Neural progenitor cell (in vitro differentiated cells): ENCODE results near the gene CYP2C19. TPM values are rescaled to one million over a fixed set of nuclear protein-coding genes. Genes with fewer than 3 reads are reported as not detected.
A peak's percentile ranks its signal among the peaks of the same experiment; 100 is the strongest.
"Not testable (repeated sequence)": the region's sequence is repeated elsewhere in the genome, so short reads cannot be mapped to it uniquely, and the experiment has no call there.

Experiments
- DNase-seq: peaks from one replicate; pipeline ENCODE4 v3.0.0-alpha.2; 2016; ENCODE audit warnings: low spot score
- H2AFZ ChIP-seq: fragments of 200-600 bp; sonication (generic); replicated peaks from 2 replicates; pipeline ENCODE4 v1.6.1; 2016; ENCODE audit warnings: antibody characterized with exemption
- H3F3A ChIP-seq: fragments of 200-600 bp; sonication (generic); 2 replicates; pipeline ENCODE4 v1.6.1; 2016; ENCODE audit warnings: antibody characterized with exemption, low read depth
- H3K27ac ChIP-seq: fragments of 200-600 bp; sonication (generic); 2 replicates; pipeline ENCODE4 v1.5.1; 2016; ENCODE audit warnings: mild to moderate bottlenecking
- H3K27me3 ChIP-seq: fragments of 200-600 bp; sonication (generic); 2 replicates; pipeline ENCODE4 v1.6.1; 2016; ENCODE audit warnings: mild to moderate bottlenecking, moderate library complexity
- H3K36me3 ChIP-seq: fragments of 200-600 bp; sonication (generic); 2 replicates; pipeline ENCODE4 v1.5.1; 2016
- H3K4me1 ChIP-seq: fragments of 200-600 bp; sonication (generic); 2 replicates; pipeline ENCODE4 v1.6.1; 2016; ENCODE audit warnings: mixed run types
- H3K4me2 ChIP-seq: fragments of 200-600 bp; sonication (generic); 2 replicates; pipeline ENCODE4 v1.6.1; 2016
- H3K4me3 ChIP-seq: fragments of 200-600 bp; sonication (generic); 2 replicates; pipeline ENCODE4 v1.5.1; 2016
- H3K79me2 ChIP-seq: fragments of 200-600 bp; sonication (generic); 2 replicates; pipeline ENCODE4 v1.6.1; 2016; ENCODE audit warnings: low read depth
- H3K9ac ChIP-seq: fragments of 200-600 bp; sonication (generic); 2 replicates; pipeline ENCODE4 v1.6.1; 2016
- H3K9me3 ChIP-seq: fragments of 200-600 bp; sonication (generic); 2 replicates; pipeline ENCODE4 v1.5.1; 2016; ENCODE audit warnings: low read depth
- H4K20me1 ChIP-seq: fragments of 200-600 bp; sonication (generic); 2 replicates; pipeline ENCODE4 v1.6.1; 2016; ENCODE audit warnings: low read depth
- H3K27ac Mint-ChIP-seq: 3 replicates; pipeline ENCODE4 v1.8.0; 2021; ENCODE audit warnings: mixed read lengths
- H3K27me3 Mint-ChIP-seq: 2 replicates; pipeline ENCODE4 v1.8.0; 2022; ENCODE audit warnings: low read depth, mild to moderate bottlenecking, inconsistent platforms, moderate library complexity, mixed read lengths; ENCODE audit not compliant: insufficient read depth
- H3K36me3 Mint-ChIP-seq: 3 replicates; pipeline ENCODE4 v1.8.0; 2021; ENCODE audit warnings: mixed read lengths
- H3K4me1 Mint-ChIP-seq: 3 replicates; pipeline ENCODE4 v1.8.0; 2021; ENCODE audit warnings: mixed read lengths
- H3K4me3 Mint-ChIP-seq: 3 replicates; pipeline ENCODE4 v1.8.0; 2021; ENCODE audit warnings: mild to moderate bottlenecking, moderate library complexity, mixed read lengths
- H3K9me3 Mint-ChIP-seq: 3 replicates; pipeline ENCODE4 v1.8.0; 2020; ENCODE audit warnings: mixed read lengths
- CTCF ChIP-seq: fragments of 200-600 bp; sonication (generic); IDR thresholded peaks from 2 replicates; pipeline ENCODE4 v1.5.1; 2017; ENCODE audit warnings: antibody characterized with exemption, mild to moderate bottlenecking
- EZH2 ChIP-seq: fragments of 200-600 bp; sonication (generic); IDR thresholded peaks from 2 replicates; pipeline ENCODE4 v1.6.1; 2017; ENCODE audit warnings: antibody characterized with exemption, mild to moderate bottlenecking, moderate library complexity
- EZH2phosphoT487 ChIP-seq: fragments of 200-600 bp; sonication (generic); IDR thresholded peaks from 2 replicates; pipeline ENCODE4 v1.6.1; 2017; ENCODE audit warnings: antibody characterized with exemption
- total RNA-seq: library from RNA; depleted of rRNA; stranded (reverse); fragments of >200 nt; gene quantifications from 2 replicates; pipeline ENCODE4 v1.2.3, GENCODE V29; 2015; ENCODE audit warnings: low replicate concordance

The CYP2C19 gene
- total RNA-seq, 1 donor from 2014 or later: not detected

GRCh38 chr10:94747137-94747536 is 15.3 kb upstream of the CYP2C19 start:
- no peak overlapping the region for H3K9ac ChIP-seq
- H3K4me3 ChIP-seq: no peak overlapping the region
- no peaks in the 10 kb centered on the region for H3K36me3 ChIP-seq
- no peak overlapping the region for H3K4me3 Mint-ChIP-seq
- no peak overlapping the region for H3K27ac Mint-ChIP-seq
- DNase-seq: no peak
- no peaks in the 10 kb centered on the region for H3K9me3 ChIP-seq
- no peaks in the 10 kb centered on the region for H3K4me1 Mint-ChIP-seq
- no peaks in the 10 kb centered on the region for H3K27me3 Mint-ChIP-seq
- H3K27me3 ChIP-seq: no peaks in the 10 kb centered on the region
- H3K4me2 ChIP-seq: no peak overlapping the region
- H3K4me1 ChIP-seq: no peaks in the 10 kb centered on the region
- H2AFZ ChIP-seq: no peak overlapping the region
- no peaks in the 10 kb centered on the region for H3K79me2 ChIP-seq
- no peaks in the 10 kb centered on the region for H4K20me1 ChIP-seq
- TF ChIP-seq EZH2phosphoT487 (no peak), EZH2 (no peak), CTCF (no peak)
- H3K9me3 Mint-ChIP-seq: peaks cover 8% of the 10 kb centered on the region
- H3K36me3 Mint-ChIP-seq: no peaks in the 10 kb centered on the region
- no peaks in the 10 kb centered on the region for H3F3A ChIP-seq
- no peak overlapping the region for H3K27ac ChIP-seq

GRCh38 chr10:94747838-94748237 is 14.6 kb upstream of the CYP2C19 start:
- no peak for DNase-seq
- Histone ChIP-seq H3K4me3 (no peak overlapping the region), H3K4me2 (no peak overlapping the region), H4K20me1 (no peaks in the 10 kb centered on the region), H3F3A (no peaks in the 10 kb centered on the region), H3K9me3 (no peaks in the 10 kb centered on the region), H3K79me2 (no peaks in the 10 kb centered on the region), H3K36me3 (no peaks in the 10 kb centered on the region), H2AFZ (no peak overlapping the region), H3K27ac (no peak overlapping the region), H3K9ac (no peak overlapping the region), H3K4me1 (no peaks in the 10 kb centered on the region), H3K27me3 (no peaks in the 10 kb centered on the region)
- Mint-ChIP-seq H3K27ac (no peak overlapping the region), H3K27me3 (no peaks in the 10 kb centered on the region), H3K36me3 (no peaks in the 10 kb centered on the region), H3K9me3 (peaks cover 6% of the 10 kb centered on the region), H3K4me1 (no peaks in the 10 kb centered on the region), H3K4me3 (no peak overlapping the region)
- TF ChIP-seq EZH2phosphoT487: no peak

GRCh38 chr10:94757916-94758315 is 4.6 kb upstream of the CYP2C19 start:
- H3K79me2 ChIP-seq: no peaks in the 10 kb centered on the region
- Mint-ChIP-seq H3K4me3 (no peak overlapping the region), H3K4me1 (no peaks in the 10 kb centered on the region), H3K27ac (no peak overlapping the region), H3K9me3 (no peaks in the 10 kb centered on the region), H3K27me3 (no peaks in the 10 kb centered on the region), H3K36me3 (no peaks in the 10 kb centered on the region)
- no peak overlapping the region for H3K27ac ChIP-seq
- no peak overlapping the region for H3K4me3 ChIP-seq
- no peaks in the 10 kb centered on the region for H3F3A ChIP-seq
- no peaks in the 10 kb centered on the region for H3K27me3 ChIP-seq
- H3K9me3 ChIP-seq: no peaks in the 10 kb centered on the region
- no peak overlapping the region for H3K4me2 ChIP-seq
- H4K20me1 ChIP-seq: no peaks in the 10 kb centered on the region
- DNase-seq: no peak
- TF ChIP-seq CTCF: no peak
- TF ChIP-seq EZH2: no peak
- no peak for TF ChIP-seq EZH2phosphoT487
- H3K36me3 ChIP-seq: no peaks in the 10 kb centered on the region
- no peaks in the 10 kb centered on the region for H3K4me1 ChIP-seq
- peak overlapping the region; percentile 50 for H2AFZ ChIP-seq
- H3K9ac ChIP-seq: no peak overlapping the region

GRCh38 chr10:94760586-94761178 is 1.8 kb upstream of the CYP2C19 start:
- no peaks in the 10 kb centered on the region for H3K36me3 Mint-ChIP-seq
- Histone ChIP-seq H3K9ac (no peak overlapping the region), H2AFZ (no peak overlapping the region)

GRCh38 chr10:94775425-94775824 is 12.9 kb downstream of the CYP2C19 start:
- H3K4me1 Mint-ChIP-seq, H3K79me2 ChIP-seq, H3K36me3 Mint-ChIP-seq, H3K9ac ChIP-seq, H3F3A ChIP-seq, H4K20me1 ChIP-seq, H3K4me3 ChIP-seq, H3K36me3 ChIP-seq, H3K9me3 ChIP-seq, H3K27me3 ChIP-seq, H2AFZ ChIP-seq, H3K9me3 Mint-ChIP-seq, H3K4me2 ChIP-seq, H3K27ac Mint-ChIP-seq, DNase-seq, H3K27me3 Mint-ChIP-seq, H3K4me3 Mint-ChIP-seq, H3K27ac ChIP-seq, H3K4me1 ChIP-seq: not testable (repeated sequence)

More at GRCh38 chr10:94760586-94761178, 1.8 kb upstream of the CYP2C19 start:
- Histone ChIP-seq H3K4me3 (no peak overlapping the region), H3K27ac (no peak overlapping the region), H3K79me2 (no peaks in the 10 kb centered on the region), H3K4me1 (no peaks in the 10 kb centered on the region), H3K4me2 (no peak overlapping the region), H3K27me3 (no peaks in the 10 kb centered on the region), H4K20me1 (no peaks in the 10 kb centered on the region), H3K9me3 (no peaks in the 10 kb centered on the region), H3K36me3 (no peaks in the 10 kb centered on the region), H3F3A (no peaks in the 10 kb centered on the region)
- Mint-ChIP-seq H3K4me1 (no peaks in the 10 kb centered on the region), H3K9me3 (peaks cover 2% of the 10 kb centered on the region), H3K27ac (no peak overlapping the region), H3K4me3 (no peak overlapping the region), H3K27me3 (no peaks in the 10 kb centered on the region)
- TF ChIP-seq EZH2 (no peak), EZH2phosphoT487 (no peak), CTCF (no peak)
- DNase-seq: no peak
